GM19455 (cell line): Measurements from ENCODE around the gene SH3D21.

Experiments
- ATAC-seq: cut with Tn5 transposase; IDR thresholded peaks from one replicate; pipeline ENCODE4 v1.9.1; 2021; ENCODE audit not compliant: unreplicated experiment

The SH3D21 gene

DNA sequence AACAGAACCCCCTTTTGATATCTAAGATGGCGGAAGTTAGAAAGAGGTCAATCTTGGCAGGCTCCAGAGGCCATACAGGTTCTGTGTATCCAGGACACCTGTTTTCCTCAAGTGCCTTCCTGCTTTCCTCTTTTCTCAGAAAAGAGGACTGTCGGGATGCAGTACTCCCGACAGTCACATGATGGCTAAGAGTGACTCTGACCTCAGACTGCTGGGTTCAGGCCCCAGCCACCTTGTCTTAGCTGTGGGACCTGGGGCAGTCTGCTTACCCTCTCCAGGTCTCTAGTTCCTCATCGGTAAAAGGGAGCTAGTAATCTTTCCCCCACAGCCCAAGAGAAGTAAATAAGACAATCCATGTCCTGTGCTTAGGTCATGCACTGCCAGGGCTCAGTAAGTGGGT lies 49.6 kb downstream of the SH3D21 start:
- ATAC-seq, result no peak

DNA sequence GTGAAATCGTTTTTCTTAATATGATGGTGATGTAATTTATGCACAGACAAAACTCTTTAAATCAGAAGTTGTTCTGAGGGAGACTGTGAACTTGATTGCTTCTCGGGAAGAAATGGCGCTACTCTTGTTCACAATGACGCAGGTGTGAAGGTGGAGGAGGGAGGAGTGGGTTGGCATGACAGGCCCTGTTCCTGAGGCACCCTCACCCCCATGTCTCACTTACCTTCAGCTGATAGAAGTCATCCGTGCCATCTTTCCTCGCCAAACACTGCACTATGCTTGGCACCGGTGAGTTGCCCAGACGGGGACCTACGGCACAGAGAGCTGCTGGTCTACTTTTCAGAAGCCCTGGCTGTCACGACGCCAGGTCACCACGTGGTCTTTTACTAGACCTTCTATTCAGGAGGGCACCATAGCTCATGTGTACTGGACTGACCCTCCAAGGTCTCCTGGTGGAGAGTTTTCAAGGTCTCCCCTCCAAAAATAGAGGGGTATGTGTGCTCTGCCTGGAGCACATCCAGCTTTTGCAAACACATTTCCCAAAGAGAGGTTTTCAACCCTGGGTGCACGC lies 52.4 kb downstream of the SH3D21 start:
- no peak for ATAC-seq

DNA sequence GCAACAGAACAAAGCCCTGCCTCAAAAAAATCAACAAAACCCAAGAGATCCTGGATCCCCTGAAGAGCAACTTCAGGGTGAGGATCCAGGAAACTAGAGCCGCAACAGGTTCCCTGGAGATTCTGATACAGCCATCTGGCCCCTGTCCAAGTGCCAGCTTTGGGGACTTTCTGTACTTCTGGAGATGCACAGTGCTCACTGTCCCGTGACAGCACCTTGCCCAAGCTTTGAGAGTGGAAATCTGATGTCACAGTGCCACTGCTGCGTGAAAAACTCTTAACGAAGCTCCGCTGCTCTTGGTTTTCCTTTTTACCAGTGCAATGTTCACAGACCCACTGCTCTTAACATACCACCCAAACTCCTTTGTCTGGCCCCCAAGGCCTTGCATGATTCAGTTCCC lies 53.2 kb downstream of the SH3D21 start:
- no peak for ATAC-seq

DNA sequence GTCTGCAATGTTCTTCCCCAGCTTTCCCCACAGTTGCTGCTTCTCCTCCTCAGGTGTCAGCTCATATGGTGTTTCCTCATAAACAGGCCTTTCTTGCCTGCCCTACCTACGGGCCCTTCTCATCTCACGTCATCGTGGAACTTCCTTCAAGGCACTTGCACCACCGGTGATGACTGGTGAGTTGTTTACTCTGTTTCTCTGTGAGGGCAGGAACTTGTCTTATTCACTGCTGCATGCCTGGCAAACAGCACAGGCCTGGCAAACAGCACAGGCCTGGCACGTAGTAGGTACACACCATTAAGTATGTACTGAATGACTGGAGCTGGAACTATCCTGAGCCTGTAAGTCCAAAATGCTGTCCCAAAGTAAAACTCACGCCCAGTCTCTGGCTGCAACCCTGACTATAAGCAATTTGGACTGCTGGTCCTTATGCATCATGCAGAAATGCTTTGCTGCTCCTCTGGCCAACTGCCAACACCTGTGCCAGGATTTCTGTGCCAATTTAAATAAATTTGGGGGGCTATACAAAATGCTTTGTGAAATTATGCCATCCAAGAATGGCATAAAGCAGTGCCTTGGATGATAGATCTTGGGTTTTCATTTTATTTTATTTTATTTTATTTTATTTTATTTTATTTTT lies 53.9 kb downstream of the SH3D21 start:
- no peak for ATAC-seq

DNA sequence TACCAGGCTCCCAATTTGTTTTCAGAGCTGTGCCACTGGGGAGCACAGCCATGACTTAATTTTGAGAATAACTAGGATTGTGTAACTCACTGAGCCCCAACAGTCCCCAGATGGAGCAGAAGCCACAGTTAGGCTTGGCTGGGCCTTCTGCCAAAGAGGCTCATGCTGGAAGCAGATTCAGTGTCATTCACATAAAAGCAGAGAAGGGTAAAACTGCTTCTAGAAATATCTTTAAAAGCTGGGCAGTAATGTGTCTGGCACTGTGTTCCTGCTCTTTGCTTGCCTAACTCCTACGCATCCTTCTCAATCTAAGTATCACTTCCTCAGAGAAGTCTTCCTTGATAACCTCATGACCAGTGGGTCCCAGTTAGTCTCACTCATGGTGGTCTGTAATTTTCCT lies 59.2 kb downstream of the SH3D21 start:
- no peak for ATAC-seq

DNA sequence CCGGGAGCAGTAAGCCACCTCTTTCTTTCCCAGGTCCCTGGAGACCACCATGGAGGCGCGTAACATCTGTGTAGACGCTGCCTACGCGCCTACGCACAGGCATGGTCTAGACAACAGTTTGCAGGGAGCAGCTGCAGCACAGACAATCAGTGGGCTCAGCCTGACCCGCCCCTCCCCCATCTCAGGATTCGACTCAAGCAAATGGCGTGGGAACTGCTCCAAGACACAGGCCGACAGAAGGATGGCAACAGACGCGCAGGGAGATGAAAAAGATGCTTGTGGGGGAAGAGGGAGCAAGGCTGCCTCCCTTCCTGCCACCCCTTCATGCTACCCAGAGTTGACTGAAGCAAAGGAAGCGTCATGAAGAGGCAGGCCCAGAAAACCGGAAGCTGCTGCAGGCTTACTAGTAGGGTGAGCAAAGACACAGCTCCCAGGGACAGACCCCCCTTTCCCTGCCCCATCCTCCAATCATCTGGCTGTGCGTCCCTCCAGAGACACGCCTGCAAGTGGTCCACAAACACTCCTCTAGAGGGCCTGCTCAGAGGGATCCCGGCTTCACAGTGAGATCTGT lies 60.0 kb downstream of the SH3D21 start:
- no peak for ATAC-seq

DNA sequence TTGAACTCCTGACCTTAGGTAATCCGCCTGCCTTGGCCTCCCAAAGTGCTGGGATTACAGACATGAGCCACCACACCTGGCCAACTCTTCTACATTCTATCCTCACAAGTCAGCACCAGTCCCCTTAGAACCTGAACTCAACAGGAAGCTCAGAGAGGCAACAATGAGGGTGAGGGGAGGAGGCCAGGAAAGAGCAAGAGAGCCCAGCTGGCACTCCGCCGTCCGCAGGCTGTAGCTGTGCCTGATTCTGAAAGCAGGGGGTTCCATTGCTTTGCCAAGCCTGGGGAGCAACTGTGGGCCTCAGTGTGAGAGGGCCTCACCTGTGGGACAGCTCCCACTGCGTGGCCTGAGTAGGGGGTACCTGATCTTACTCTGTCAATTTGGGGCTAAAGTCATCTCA lies 60.9 kb downstream of the SH3D21 start:
- ATAC-seq, result no peak

DNA sequence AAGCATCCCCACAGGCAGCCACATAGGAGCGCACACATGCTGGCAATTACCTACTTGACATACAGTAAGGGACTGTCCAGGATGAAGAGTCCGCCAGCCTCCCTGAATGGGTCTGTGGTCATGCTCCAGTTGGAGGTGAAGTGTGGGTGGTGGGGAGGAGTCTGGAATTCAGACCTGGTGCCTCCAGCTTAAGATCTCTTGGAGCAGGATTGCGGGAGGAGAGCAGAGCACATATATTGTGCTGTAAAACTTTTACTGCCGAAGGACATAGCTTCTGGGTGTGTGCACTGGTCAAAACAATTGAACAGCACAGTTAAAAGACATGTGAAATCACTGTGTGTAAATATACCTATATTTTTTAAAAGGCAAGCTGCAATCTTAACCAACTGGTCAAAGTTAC lies 61.6 kb downstream of the SH3D21 start:
- no peak for ATAC-seq

DNA sequence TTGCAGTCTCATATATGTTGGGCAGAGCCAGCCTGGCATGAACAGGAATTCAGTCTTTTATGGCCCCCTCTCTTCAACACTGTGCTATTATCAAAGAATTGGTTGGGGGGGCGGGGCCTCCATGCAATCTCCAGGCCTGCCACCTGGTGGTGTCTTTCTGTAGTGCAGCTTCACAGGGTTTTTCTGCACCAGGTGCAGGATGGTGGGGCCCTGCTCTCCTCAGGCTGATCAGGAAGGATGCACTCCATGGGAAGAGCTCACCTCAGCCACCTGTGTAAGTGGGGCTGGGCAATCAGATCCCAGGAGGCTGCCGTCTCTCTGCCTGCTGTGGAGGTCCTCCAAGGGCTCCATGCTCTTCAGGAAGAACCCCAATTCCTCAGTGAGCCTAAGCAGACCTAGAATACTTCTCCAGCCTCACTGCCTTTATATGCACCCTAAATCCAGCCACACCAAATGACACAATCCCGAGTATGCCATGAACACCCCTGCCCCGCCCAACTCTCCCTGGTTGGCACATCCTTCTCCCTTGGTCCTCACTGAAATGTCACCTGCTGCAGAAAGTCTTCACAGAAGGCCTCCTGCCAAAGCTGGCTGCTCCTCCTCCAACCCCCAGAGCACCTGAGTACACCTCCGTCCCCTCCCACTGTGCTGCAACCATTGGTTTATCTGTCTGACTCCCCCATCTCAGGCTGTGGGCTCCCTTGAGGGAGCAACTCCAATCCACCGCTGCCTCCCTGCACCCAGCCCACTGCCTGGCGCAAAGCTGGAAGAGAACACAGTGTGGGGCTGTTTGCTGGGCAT lies 63.1 kb downstream of the SH3D21 start:
- no peak for ATAC-seq
